PC-9 (cell line): ENCODE data around the gene CCDC154. TPM values are rescaled to one million over a fixed set of nuclear protein-coding genes. Genes with fewer than 3 reads are reported as not detected.

Source experiments
- BruUV-seq: library from RNA; stranded (reverse); fragments of 400-500 nt; replicated peaks from 2 replicates; lab custom pipeline; 2021; lab: Mats Ljungman, UMichigan
- CTCF ChIA-PET: fragments of 300-600 bp; sonication (Branson Sonifier 250); formaldehyde crosslinking; loops from one replicate; lab custom pipeline; 2022; ENCODE audit warnings: antibody characterized with exemption; lab: Charles Lee
- POLR2A ChIA-PET: fragments of 300-600 bp; sonication (Branson Sonifier 250); formaldehyde crosslinking; loops from one replicate; lab custom pipeline; 2022; ENCODE audit warnings: antibody characterized with exemption; ENCODE audit not compliant: unreplicated experiment; lab: Charles Lee
- DNase-seq, 2 experiments: peaks; one replicate each; pipeline versions ENCODE4 v3.0.0 to v3.0.0-alpha.2; 2015 to 2022; ENCODE audit warnings: mixed read lengths in 1 of 2
- H2AFZ ChIP-seq: fragments of 200-600 bp; sonication (generic); 2 replicates; pipeline ENCODE4 v1.8.1; 2017; ENCODE audit warnings: antibody characterized with exemption
- H3F3A ChIP-seq: fragments of 200-600 bp; sonication (generic); 2 replicates; pipeline ENCODE4 v1.8.1; 2017; ENCODE audit warnings: antibody characterized with exemption, mild to moderate bottlenecking, low read depth; ENCODE audit not compliant: insufficient read depth
- H3K27ac ChIP-seq: fragments of 200-600 bp; sonication (generic); 2 replicates; pipeline ENCODE4 v1.6.1; 2016; ENCODE audit warnings: mixed run types
- H3K27me3 ChIP-seq: fragments of 200-600 bp; sonication (generic); 2 replicates; pipeline ENCODE4 v1.6.1; 2016; ENCODE audit warnings: low read depth, mixed run types; ENCODE audit not compliant: insufficient read depth
- H3K36me3 ChIP-seq: fragments of 200-600 bp; sonication (generic); 2 replicates; pipeline ENCODE4 v1.6.1; 2016; ENCODE audit warnings: low read depth, mixed run types
- H3K4me1 ChIP-seq: fragments of 200-600 bp; sonication (generic); replicated peaks from 2 replicates; pipeline ENCODE4 v1.6.1; 2016; ENCODE audit warnings: mixed run types; ENCODE audit not compliant: insufficient read depth
- H3K4me2 ChIP-seq: fragments of 200-600 bp; sonication (generic); 2 replicates; pipeline ENCODE4 v1.6.1; 2017; ENCODE audit warnings: mixed run types
- H3K4me3 ChIP-seq: fragments of 200-600 bp; sonication (generic); 2 replicates; pipeline ENCODE4 v1.6.1; 2016; ENCODE audit warnings: mixed run types
- H3K79me2 ChIP-seq: fragments of 200-600 bp; sonication (generic); 2 replicates; pipeline ENCODE4 v1.6.1; 2017; ENCODE audit warnings: low read depth, mixed run types
- H3K9me2 ChIP-seq: fragments of 200-600 bp; sonication (generic); 2 replicates; pipeline ENCODE4 v1.8.1; 2017; ENCODE audit warnings: mild to moderate bottlenecking; ENCODE audit not compliant: insufficient read depth
- H3K9me3 ChIP-seq: fragments of 200-600 bp; sonication (generic); 2 replicates; pipeline ENCODE4 v1.8.1; 2016; ENCODE audit warnings: low read depth; ENCODE audit not compliant: insufficient read depth
- H4K20me1 ChIP-seq: fragments of 200-600 bp; sonication (generic); 2 replicates; pipeline ENCODE4 v1.8.1; 2017; ENCODE audit not compliant: insufficient read depth
- EZH2 ChIP-seq: fragments of 200-600 bp; sonication (generic); IDR thresholded peaks from 2 replicates; pipeline ENCODE4 v1.8.0; 2017; ENCODE audit warnings: antibody characterized with exemption, low read depth
- intact Hi-C: fragments of 100-400 bp; cut with micrococcal nuclease; formaldehyde crosslinking; loops from one replicate; pipeline ENCODE4 v1.10.0; 2022; ENCODE audit not compliant: unreplicated experiment
- total RNA-seq: library from RNA; stranded (reverse); gene quantifications from 2 replicates; pipeline ENCODE4 v1.2.3, GENCODE V29; 2021
- TF ChIP-seq, protein P1 (sequence below): fragments of 200-600 bp; sonication (generic); conservative IDR thresholded peaks from 2 replicates; pipeline ENCODE4 v1.6.1; 2017; ENCODE audit warnings: mixed run types, antibody characterized with exemption, mild to moderate bottlenecking, moderate library complexity

CCDC154 gene
- total RNA-seq, 1 experiment from 2014 or later = 2.4 TPM

DNA sequence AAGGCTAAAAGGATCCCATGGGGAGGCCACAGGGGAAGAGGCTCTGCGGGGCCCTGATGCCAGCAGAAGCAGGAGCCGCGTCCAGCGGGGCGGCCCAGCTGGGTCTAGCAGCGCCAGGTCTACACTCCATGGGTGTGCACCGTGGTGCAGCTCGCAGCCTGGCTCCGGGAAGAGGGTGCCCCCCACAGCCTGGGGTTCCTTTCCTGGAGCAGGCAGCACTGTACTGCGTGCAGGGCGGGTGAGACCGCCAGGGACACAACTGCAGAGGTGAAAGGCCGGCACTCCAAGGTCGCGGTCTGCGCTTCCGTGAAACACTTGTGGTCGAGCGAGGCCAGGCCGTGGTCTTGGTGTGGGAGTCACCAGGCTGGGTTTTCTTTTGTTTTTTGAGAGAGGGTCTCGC, 6.5 kb upstream of the CCDC154 start:
- no peaks in the 10 kb centered on the region for H3K4me1 ChIP-seq
- H3K79me2 ChIP-seq = no peaks in the 10 kb centered on the region
- CTCF ChIA-PET = no interaction called here
- H3K27ac ChIP-seq = no peak overlapping the region
- intact Hi-C loops = no loop called here
- no peak for TF ChIP-seq EZH2
- TF ChIP-seq, protein P1, sequence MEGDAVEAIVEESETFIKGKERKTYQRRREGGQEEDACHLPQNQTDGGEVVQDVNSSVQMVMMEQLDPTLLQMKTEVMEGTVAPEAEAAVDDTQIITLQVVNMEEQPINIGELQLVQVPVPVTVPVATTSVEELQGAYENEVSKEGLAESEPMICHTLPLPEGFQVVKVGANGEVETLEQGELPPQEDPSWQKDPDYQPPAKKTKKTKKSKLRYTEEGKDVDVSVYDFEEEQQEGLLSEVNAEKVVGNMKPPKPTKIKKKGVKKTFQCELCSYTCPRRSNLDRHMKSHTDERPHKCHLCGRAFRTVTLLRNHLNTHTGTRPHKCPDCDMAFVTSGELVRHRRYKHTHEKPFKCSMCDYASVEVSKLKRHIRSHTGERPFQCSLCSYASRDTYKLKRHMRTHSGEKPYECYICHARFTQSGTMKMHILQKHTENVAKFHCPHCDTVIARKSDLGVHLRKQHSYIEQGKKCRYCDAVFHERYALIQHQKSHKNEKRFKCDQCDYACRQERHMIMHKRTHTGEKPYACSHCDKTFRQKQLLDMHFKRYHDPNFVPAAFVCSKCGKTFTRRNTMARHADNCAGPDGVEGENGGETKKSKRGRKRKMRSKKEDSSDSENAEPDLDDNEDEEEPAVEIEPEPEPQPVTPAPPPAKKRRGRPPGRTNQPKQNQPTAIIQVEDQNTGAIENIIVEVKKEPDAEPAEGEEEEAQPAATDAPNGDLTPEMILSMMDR = no peak
- POLR2A ChIA-PET = no interaction called here
- no peak overlapping the region for H2AFZ ChIP-seq
- H3K27me3 ChIP-seq = no peaks in the 10 kb centered on the region
- H3K4me2 ChIP-seq = no peak overlapping the region
- DNase-seq = no peak
- H3K4me3 ChIP-seq = no peak overlapping the region
- no peaks in the 10 kb centered on the region for H3K36me3 ChIP-seq
- H4K20me1 ChIP-seq = no peaks in the 10 kb centered on the region
- H3K9me2 ChIP-seq = no peaks in the 10 kb centered on the region
- H3K9me3 ChIP-seq = no peaks in the 10 kb centered on the region
- no TSS peak for BruUV-seq
- no peaks in the 10 kb centered on the region for H3F3A ChIP-seq

DNA sequence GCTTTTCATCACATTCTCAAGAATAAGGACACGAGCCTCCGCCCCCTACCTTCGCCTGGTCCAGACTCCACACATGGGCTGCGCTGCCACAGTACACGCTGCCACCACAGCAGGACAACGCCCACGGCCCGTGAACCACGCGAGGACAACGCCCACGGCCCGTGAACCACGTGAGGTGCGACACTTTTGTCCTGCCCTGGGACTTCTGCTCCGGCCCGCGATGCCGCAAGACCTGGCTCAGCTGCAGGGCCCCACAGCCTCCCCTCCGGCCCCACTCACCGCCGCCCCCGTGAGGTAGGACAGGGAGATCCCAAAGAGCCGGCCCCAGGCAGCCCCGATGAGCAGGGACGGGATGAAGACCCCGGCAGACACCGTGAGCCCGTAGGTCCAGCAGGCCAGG, 5.9 kb upstream of the CCDC154 start:
- ChIA-PET POLR2A (no interaction called here), CTCF (no interaction called here)
- no peak for DNase-seq
- intact Hi-C loops = no loop called here
- no peaks in the 10 kb centered on the region for H3K36me3 ChIP-seq
- H4K20me1 ChIP-seq = no peaks in the 10 kb centered on the region
- no peaks in the 10 kb centered on the region for H3K9me2 ChIP-seq
- H3K27ac ChIP-seq = no peak overlapping the region
- no peaks in the 10 kb centered on the region for H3K9me3 ChIP-seq
- no peak overlapping the region for H3K4me2 ChIP-seq
- no peaks in the 10 kb centered on the region for H3K79me2 ChIP-seq
- no peaks in the 10 kb centered on the region for H3K4me1 ChIP-seq
- H3K4me3 ChIP-seq = no peak overlapping the region
- no peaks in the 10 kb centered on the region for H3K27me3 ChIP-seq
- no peak overlapping the region for H2AFZ ChIP-seq
- H3F3A ChIP-seq = no peaks in the 10 kb centered on the region
- TF ChIP-seq, protein P1 = no peak
- TF ChIP-seq EZH2 = no peak
- no TSS peak for BruUV-seq

DNA sequence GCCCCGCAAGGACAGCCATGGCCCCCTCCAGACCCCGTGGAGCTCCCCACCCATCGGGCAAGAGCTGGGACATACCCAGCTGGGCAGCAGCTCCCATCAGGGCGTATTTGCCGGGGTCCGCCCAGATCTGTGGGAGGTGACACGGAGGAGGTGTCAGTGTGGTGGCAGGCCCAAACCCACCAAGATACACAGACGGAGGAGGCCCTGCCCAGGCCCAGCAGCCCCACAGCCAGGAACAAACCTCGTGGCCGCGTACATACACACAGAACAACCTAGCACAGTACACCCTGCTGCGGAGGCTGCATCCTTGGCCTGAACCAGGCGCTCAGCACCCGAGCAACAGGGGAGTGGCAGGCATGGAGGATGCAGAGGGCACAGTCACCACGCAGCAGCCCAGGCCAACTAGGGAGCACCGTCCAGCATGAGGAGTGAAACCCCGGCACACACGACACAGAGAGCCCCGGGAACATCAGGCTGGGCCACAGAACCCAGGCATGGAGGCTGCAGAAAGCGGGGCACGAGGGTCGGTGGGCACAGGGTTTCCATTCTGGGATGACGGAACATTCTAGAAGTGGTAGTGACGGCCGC, 4.9 kb upstream of the CCDC154 start:
- H3K36me3 ChIP-seq = no peaks in the 10 kb centered on the region
- H4K20me1 ChIP-seq = no peaks in the 10 kb centered on the region
- H3K27ac ChIP-seq = no peak overlapping the region
- no peak overlapping the region for H2AFZ ChIP-seq
- no peak overlapping the region for H3K4me2 ChIP-seq
- intact Hi-C loops = no loop called here
- H3K27me3 ChIP-seq = no peaks in the 10 kb centered on the region
- POLR2A ChIA-PET = no interaction called here
- H3K9me3 ChIP-seq = no peaks in the 10 kb centered on the region
- H3F3A ChIP-seq = no peaks in the 10 kb centered on the region
- H3K79me2 ChIP-seq = no peaks in the 10 kb centered on the region
- CTCF ChIA-PET = no interaction called here
- H3K4me3 ChIP-seq = no peak overlapping the region
- DNase-seq = no peak
- H3K4me1 ChIP-seq = no peaks in the 10 kb centered on the region
- H3K9me2 ChIP-seq = no peaks in the 10 kb centered on the region
- TF ChIP-seq, protein P1 = no peak
- no peak for TF ChIP-seq EZH2
- BruUV-seq = no TSS peak
